Right kidney (tissue), 1 donor: ENCODE data around the gene C1QC.

Experiments
- DNase-seq: peaks from one replicate; pipeline ENCODE4 v3.0.0-alpha.2; 2016

Gene C1QC

GRCh38 chr1:22677931-22678896 lies 34.8 kb downstream of the C1QC start:
- no peak for DNase-seq

- DNase-seq = no peak
Observed at GRCh38 chr1:22680726-22681125, 37.3 kb downstream of the C1QC start.

GRCh38 chr1:22681556-22682276 lies 38.3 kb downstream of the C1QC start:
- no peak for DNase-seq

- DNase-seq = no peak
Observed at GRCh38 chr1:22683547-22683946, 40.1 kb downstream of the C1QC start.

GRCh38 chr1:22685591-22686059 lies 42.2 kb downstream of the C1QC start:
- peak; percentile 57 for DNase-seq

GRCh38 chr1:22687191-22687590 lies 43.8 kb downstream of the C1QC start:
- no peak for DNase-seq

GRCh38 chr1:22688466-22688865 lies 45.0 kb downstream of the C1QC start:
- DNase-seq = no peak

GRCh38 chr1:22689505-22689904 lies 46.1 kb downstream of the C1QC start:
- peak; percentile 39 for DNase-seq

- DNase-seq = no peak
Observed at GRCh38 chr1:22691031-22691753, 47.8 kb downstream of the C1QC start.

- no peak for DNase-seq
Observed at GRCh38 chr1:22694172-22694571, 50.7 kb downstream of the C1QC start.

GRCh38 chr1:22696610-22697009 lies 53.2 kb downstream of the C1QC start:
- DNase-seq = no peak
